Thyroid gland (tissue), 4 donors: ENCODE measurements around the gene C10orf90.

Experiments
- CTCF ChIP-seq, 6 experiments: fragments of 200-600 bp in 3 of 6; fragments of 450-650 bp in 3 of 6; sonication (generic) in 3 of 6; IDR thresholded peaks; one replicate each; pipeline ENCODE4 v1.5.1; 2016 to 2019; ENCODE audit warnings: antibody characterized with exemption in 6 of 6, mild to moderate bottlenecking in 2 of 6, inconsistent platforms in 1 of 6, moderate library complexity in 1 of 6
- POLR2A ChIP-seq, 2 donors: fragments of 450-650 bp; IDR thresholded peaks; one replicate each; pipeline ENCODE4 v1.6.1; 2017; ENCODE audit warnings: antibody characterized with exemption in 2 of 2, mild to moderate bottlenecking in 2 of 2, moderate library complexity in 1 of 2

GRCh38 chr10:126713594-126713993, 43.1 kb upstream of the C10orf90 start:
- TF ChIP-seq POLR2A (IDR thresholded peaks at IDR 0.05) (no peak), CTCF (IDR thresholded peaks at IDR 0.05) (no peak)
